Vagina (tissue), 2 donors: ENCODE measurements around the gene SHCBP1. TPM values are rescaled to one million over a fixed set of nuclear protein-coding genes. Genes with fewer than 3 reads are reported as not detected.

ENCODE experiments used
- DNase-seq, 2 donors: peaks; one replicate each; pipeline ENCODE4 v3.0.0-alpha.2; 2017; ENCODE audit errors: extremely low spot score in 2 of 2
- H3K27ac ChIP-seq: fragments of 200-600 bp; sonication (generic); one replicate; pipeline ENCODE4 v1.5.1; 2019
- H3K27me3 ChIP-seq: fragments of 200-600 bp; sonication (generic); one replicate; pipeline ENCODE4 v1.5.1; 2019
- H3K36me3 ChIP-seq, 2 donors: fragments of 200-600 bp; sonication (generic); one replicate each; pipeline ENCODE4 v1.5.1; 2017 to 2019
- H3K4me1 ChIP-seq: fragments of 200-600 bp; sonication (generic); one replicate; pipeline ENCODE4 v1.5.1; 2019
- H3K4me3 ChIP-seq, 2 donors: fragments of 200-600 bp; sonication (generic); 1 replicate in 1 of 2; 2 replicates in 1 of 2; pipeline ENCODE4 v1.5.1; 2016 to 2019
- H3K9me3 ChIP-seq: fragments of 200-600 bp; sonication (generic); one replicate; pipeline ENCODE4 v1.5.1; 2019
- CTCF ChIP-seq, 3 experiments: fragments of 450-650 bp in 2 of 3; fragments of 200-600 bp in 1 of 3; sonication (generic) in 1 of 3; IDR thresholded peaks; one replicate each; pipeline ENCODE4 v1.5.1; 2017 to 2019; ENCODE audit warnings: antibody characterized with exemption in 3 of 3, mild to moderate bottlenecking in 2 of 3, moderate library complexity in 2 of 3
- POLR2A ChIP-seq, 2 donors: fragments of 450-650 bp; IDR thresholded peaks; one replicate each; pipeline ENCODE4 v1.6.1; 2017; ENCODE audit warnings: antibody characterized with exemption in 2 of 2, mild to moderate bottlenecking in 2 of 2, moderate library complexity in 2 of 2
- POLR2AphosphoS5 ChIP-seq, 2 donors: sonication (generic); formaldehyde crosslinking; IDR thresholded peaks; one replicate each; pipeline ENCODE4 v1.9.0; 2017; ENCODE audit warnings: antibody characterized with exemption in 2 of 2, mild to moderate bottlenecking in 2 of 2, low read depth in 1 of 2; ENCODE audit not compliant: insufficient read depth in 1 of 2
- intact Hi-C: fragments of 100-400 bp; cut with DNase I; formaldehyde crosslinking; loops from one replicate; pipeline ENCODE4 v1.15.1; 2023
- total RNA-seq: library from RNA; depleted of rRNA; stranded (reverse); fragments of >200 nt; gene quantifications from one replicate; pipeline ENCODE4 v1.2.3, GENCODE V29; 2016

Gene SHCBP1
- 0.74 TPM for total RNA-seq

GRCh38 chr16:46621006-46621933, at the start of gene SHCBP1:
SHCBP1 (minus strand) TSS chr16:46621379; CDS start chr16:46621359, 20 bp downstream.
- H3K4me3 ChIP-seq: peak within 1 kb of the TSS; percentile 53 to 58
- H3K4me1 ChIP-seq: peaks cover 9% of the 10 kb centered on the region
- intact Hi-C loops: no loop called here
- H3K27me3 ChIP-seq: no peaks in the 10 kb centered on the region
- H3K36me3 ChIP-seq: no peaks in the 10 kb centered on the region
- DNase-seq: no peak
- H3K27ac ChIP-seq: no peak within 1 kb of the TSS
- H3K9me3 ChIP-seq: no peaks in the 10 kb centered on the region
- TF ChIP-seq POLR2AphosphoS5 (IDR thresholded peaks at IDR 0.05; ENCODE audit: insufficient read depth in 1 of 2, low read depth in 1 of 2) (no peak), POLR2A (IDR thresholded peaks at IDR 0.05) (no peak), CTCF (IDR thresholded peaks at IDR 0.05) (no peak)

DNA sequence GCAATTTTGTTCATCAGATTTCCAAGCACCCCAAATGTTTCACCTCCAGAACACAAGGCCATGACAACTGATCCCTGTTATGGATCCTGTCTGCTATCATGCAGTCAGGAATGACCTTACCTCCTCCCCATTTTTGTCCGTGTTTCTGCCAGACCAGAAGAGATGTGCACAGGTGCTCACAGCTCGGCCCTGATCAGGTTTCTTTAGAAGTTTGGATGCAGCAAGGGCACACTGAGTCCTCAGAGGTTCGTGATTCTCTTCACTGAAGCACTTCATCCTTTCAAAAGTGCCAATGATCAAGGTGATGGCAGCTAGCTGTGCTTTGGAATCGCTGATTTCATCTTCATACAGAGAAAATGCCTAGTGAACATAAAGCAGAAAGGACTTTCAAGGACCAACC, 40.9 kb upstream of the SHCBP1 start:
- H3K9me3 ChIP-seq: no peaks in the 10 kb centered on the region
- H3K36me3 ChIP-seq: peaks cover 0 to 75% of the 10 kb centered on the region in 2 donors
- no peaks in the 10 kb centered on the region for H3K4me1 ChIP-seq
- no peak for DNase-seq
- no peaks in the 10 kb centered on the region for H3K27me3 ChIP-seq
- no peak overlapping the region for H3K27ac ChIP-seq
- intact Hi-C loops: no loop called here
- TF ChIP-seq POLR2A (IDR thresholded peaks at IDR 0.05) (no peak), POLR2AphosphoS5 (IDR thresholded peaks at IDR 0.05; ENCODE audit: insufficient read depth in 1 of 2, low read depth in 1 of 2) (no peak), CTCF (IDR thresholded peaks at IDR 0.05) (no peak)
- H3K4me3 ChIP-seq: no peak overlapping the region

- no peak for DNase-seq
- no peak overlapping the region for H3K4me3 ChIP-seq
- no peaks in the 10 kb centered on the region for H3K27me3 ChIP-seq
- TF ChIP-seq CTCF (IDR thresholded peaks at IDR 0.05) (no peak), POLR2A (IDR thresholded peaks at IDR 0.05) (no peak), POLR2AphosphoS5 (IDR thresholded peaks at IDR 0.05; ENCODE audit: insufficient read depth in 1 of 2, low read depth in 1 of 2) (no peak)
- H3K27ac ChIP-seq: no peak overlapping the region
- peaks cover 0 to 46% of the 10 kb centered on the region in 2 donors for H3K36me3 ChIP-seq
- H3K4me1 ChIP-seq: no peaks in the 10 kb centered on the region
- intact Hi-C loops: no loop called here
- no peaks in the 10 kb centered on the region for H3K9me3 ChIP-seq
Observed at GRCh38 chr16:46658925-46659324, 37.7 kb upstream of the SHCBP1 start.

DNA sequence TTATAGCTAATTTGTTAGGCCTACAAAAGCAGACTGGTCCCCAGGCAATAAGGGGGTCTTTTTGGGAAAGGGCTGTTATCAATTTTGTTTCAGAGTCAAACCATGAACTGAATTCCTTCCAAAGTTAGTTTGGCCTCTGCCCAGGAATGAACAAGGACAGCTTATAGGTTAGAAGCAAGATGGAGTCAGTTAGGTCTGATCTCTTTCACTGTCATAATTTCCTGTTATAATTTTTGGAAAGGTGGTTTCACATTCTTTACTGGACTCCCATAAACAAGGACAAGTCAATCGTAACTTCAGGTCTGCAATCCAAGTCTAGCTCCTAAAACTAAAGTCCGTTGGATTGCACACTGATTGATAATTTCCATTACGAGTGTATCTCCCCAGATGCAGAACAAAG, 30.1 kb upstream of the SHCBP1 start:
- no peak for TF ChIP-seq POLR2AphosphoS5 (IDR thresholded peaks at IDR 0.05; ENCODE audit: insufficient read depth in 1 of 2, low read depth in 1 of 2)
- no peak for TF ChIP-seq POLR2A (IDR thresholded peaks at IDR 0.05)
- TF ChIP-seq CTCF (IDR thresholded peaks at IDR 0.05): no peak
- no peaks in the 10 kb centered on the region for H3K9me3 ChIP-seq
- H3K4me1 ChIP-seq: no peaks in the 10 kb centered on the region
- H3K36me3 ChIP-seq: no peaks in the 10 kb centered on the region
- no peak for DNase-seq
- intact Hi-C loops: no loop called here
- no peak overlapping the region for H3K27ac ChIP-seq
- H3K27me3 ChIP-seq: no peaks in the 10 kb centered on the region
- no peak overlapping the region for H3K4me3 ChIP-seq

GRCh38 chr16:46650254-46650623, 29.1 kb upstream of the SHCBP1 start:
- Histone ChIP-seq H3K36me3 (no peaks in the 10 kb centered on the region), H3K4me1 (no peaks in the 10 kb centered on the region), H3K9me3 (no peaks in the 10 kb centered on the region), H3K27me3 (no peaks in the 10 kb centered on the region), H3K27ac (peak overlapping the region; percentile 8), H3K4me3 (no peak overlapping the region)
- TF ChIP-seq POLR2A (IDR thresholded peaks at IDR 0.05): no peak
- no peak for TF ChIP-seq CTCF (IDR thresholded peaks at IDR 0.05)
- TF ChIP-seq POLR2AphosphoS5 (IDR thresholded peaks at IDR 0.05; ENCODE audit: insufficient read depth in 1 of 2, low read depth in 1 of 2): no peak
- DNase-seq: no peak
- intact Hi-C loops: no loop called here
